ENCODE data around the gene ZNF280B.
"Not testable (repeated sequence)": the region's sequence is repeated elsewhere in the genome, so short reads cannot be mapped to it uniquely, and the experiment has no call there.

The ZNF280B gene

GRCh38 chr22:22462813-22463567 is 45.6 kb downstream of the ZNF280B start:
- no peak for DNase-seq

DNA sequence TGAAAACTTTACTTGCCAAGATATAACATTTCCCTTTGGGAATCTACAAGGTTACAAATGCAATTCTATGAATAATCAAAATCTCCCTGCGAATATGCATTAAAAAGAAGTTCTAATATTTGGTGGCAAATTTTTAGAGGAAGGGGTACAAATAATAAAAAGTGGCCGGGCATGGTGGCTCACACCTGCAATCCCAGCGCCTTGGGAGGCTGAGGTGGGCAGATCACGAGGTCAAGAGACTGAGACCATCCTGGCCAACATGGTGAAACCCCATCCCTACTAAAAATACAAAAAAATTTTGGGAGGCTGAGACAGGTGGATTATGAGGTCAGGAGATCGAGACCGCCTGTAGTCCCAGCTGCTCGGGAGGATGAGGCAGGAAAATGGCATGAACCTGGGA is 47.0 kb downstream of the ZNF280B start:
- DNase-seq = no peak

DNA sequence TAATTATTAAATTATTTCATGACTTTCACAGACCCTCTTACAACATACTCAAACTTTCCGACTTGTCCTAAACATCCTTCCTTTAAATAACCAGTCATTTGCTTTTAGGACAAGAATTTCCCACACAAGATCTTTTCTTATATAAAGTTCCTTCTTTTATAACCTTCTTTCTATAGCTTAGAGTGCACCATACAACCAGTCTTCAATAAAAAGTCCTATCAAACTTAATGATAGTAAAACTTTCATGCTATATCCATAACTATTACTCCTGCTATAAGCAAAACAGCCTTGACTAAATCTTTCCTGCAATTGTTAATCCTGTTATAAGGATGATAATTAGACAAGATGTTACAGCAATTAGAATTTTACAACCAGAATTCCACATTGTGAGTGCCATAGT is 47.4 kb downstream of the ZNF280B start:
- DNase-seq = no peak

DNA sequence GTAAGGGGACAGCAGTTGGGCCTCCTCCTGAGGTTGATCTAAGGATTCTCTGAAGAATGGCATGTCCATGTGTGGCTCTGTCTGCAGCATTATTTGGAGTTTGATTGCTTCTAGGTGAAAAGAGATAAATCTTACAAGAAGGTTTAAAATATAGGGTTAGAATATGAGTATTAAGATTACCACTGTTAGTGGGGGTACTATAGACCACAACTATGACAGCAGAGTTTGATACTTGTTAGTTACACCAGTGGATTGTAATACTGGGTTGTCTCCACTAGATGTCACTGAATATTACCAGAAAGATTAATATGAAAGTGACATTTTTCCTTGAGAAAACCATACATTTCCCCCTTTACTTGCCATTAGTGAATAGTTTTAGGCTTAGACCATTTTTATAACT is 47.9 kb downstream of the ZNF280B start:
- DNase-seq = no peak

DNA sequence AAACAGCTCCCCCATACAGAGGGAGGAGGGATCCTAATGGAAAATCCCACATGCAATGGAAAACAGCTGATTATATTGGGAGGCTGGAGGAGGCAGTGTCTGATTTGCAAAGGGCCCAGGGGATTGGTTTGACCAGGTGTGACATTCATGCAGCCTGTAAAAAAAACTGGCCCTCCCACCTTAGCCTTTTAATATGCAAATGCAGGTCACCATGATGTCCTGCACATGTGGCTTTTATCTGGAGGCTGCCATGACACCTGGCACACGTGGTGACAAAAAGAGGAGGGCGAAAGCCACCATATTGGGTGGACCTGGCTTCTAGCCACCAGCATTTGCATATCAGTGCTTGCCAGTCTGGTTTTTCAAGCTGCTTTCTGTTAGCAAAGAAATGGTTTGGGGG is 48.5 kb downstream of the ZNF280B start:
- no peak for DNase-seq

DNA sequence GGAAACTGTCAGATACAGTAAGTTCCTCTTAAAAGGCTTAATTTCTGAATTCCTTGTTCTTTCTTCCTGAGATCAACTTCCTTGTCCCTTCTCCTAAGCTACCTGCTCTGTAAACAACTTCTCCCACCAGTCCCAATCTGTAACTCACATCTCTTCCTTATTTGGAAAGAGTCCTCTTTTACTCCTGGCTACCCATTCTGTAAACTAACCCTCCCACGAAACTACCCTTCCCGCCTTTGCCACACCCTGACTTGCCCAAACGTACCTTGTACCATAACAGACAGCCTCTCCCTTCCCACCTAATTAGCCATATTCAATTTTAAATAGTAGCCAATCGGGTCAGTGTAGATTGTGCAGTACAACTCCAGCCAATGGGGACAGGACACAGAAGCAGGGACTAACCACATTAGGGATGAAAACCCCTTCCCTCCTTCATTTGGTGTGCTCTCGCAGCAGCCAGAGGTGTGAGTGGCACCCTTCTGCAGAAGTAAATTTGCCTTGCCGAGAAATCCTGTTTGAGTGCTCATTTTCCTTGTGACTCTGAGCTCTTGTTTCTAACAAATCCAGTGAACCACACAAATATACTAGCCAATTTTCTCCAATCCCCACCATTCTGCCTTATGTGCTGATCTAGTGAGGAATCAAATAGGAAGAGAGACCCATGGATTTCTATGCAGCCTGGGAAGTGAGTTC is 49.5 kb downstream of the ZNF280B start:
- DNase-seq = no peak

- DNase-seq = no peak
Observed at GRCh38 chr22:22458387-22458786, 50.2 kb downstream of the ZNF280B start.

DNA sequence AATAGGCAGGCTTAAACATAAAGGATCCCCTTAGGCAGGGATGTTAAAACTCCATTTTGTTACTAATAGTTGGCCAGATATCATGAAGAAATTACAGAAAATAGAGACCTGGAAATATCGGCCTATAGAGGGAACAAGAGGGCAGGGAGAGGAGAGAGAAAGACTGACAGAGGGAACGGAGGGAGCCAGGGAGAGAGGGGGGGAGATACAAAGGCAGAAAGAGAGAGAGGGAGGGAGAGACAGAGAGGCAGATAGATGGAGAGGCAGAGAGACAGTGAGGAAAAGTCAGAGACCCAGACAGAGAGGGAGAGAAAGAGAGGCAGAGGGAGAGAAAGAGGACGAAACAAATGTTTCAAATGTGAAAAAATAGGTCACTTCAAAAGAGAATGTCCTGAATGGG is 53.5 kb downstream of the ZNF280B start:
- DNase-seq = no peak

GRCh38 chr22:22452996-22453686 is 55.4 kb downstream of the ZNF280B start:
- no peak for DNase-seq

- no peak for DNase-seq
Observed at GRCh38 chr22:22452211-22452610, 56.3 kb downstream of the ZNF280B start.

- no peak for DNase-seq
Observed at GRCh38 chr22:22450343-22450839, 58.2 kb downstream of the ZNF280B start.

DNA sequence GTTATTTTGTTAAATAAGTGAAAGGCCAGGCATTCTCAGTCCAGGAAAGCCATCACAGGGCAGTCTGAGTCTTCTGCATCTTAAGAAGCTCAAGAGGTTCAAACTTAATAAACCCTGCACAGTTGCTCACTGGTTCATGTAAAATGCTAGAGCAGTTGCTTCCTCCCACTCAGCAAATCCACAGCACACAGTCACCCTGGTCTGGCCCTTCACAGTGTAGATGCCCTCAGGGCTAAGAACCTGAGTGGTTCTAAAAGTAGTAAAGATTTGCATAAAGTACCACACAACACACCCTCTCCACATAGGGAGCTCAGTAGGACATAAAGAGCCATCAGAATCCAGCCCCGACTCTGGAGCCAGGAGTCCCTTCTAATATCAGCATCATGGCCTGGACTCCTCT is 58.7 kb downstream of the ZNF280B start:
- DNase-seq = no peak

DNA sequence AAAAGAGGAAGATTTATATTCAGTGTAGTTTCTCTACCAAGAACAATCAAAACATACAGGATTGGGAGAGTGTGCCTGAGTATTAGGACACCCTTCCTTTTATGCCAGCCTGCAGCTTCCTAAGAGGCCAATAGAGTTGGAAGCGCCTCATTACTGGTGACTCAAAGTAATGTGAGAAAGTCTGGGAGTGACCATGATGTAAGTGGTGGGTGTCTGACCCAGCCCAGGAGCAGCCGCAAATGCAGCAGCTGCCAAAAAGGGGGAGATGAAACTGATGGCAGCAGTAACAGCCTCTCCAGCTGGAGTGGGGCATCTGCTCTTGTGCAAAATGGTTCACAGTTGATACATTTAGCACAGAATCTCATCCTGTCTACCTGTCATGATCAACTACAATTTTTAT is 62.0 kb downstream of the ZNF280B start:
- DNase-seq = no peak

DNA sequence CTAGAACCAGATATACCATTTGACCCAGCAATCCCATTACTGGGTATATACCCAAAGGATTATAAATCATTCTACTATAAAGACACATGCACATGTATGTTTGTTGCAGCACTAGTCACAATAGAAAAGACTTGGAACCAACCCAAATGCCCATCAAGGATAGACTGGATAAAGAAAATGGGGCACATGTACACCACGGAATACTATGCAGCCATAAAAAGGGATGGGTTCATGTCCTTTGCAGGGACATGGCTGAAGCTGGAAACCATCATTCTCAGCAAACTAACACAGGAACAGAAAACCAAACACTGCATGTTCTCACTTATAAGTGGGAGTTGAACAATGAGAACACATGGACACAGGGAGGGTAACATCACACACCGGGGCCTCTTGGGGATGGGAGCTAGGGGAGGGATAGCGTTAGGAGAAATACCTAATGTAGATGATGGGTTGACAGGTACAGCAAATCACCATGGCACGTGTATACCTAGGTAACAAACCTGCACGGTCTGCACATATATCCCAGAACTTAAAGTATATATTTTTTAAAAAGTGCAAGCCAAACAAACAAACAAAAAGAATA is 64.4 kb downstream of the ZNF280B start:
- DNase-seq = not testable (repeated sequence)

GRCh38 chr22:22442928-22443709 is 65.4 kb downstream of the ZNF280B start:
- no peak for DNase-seq

DNA sequence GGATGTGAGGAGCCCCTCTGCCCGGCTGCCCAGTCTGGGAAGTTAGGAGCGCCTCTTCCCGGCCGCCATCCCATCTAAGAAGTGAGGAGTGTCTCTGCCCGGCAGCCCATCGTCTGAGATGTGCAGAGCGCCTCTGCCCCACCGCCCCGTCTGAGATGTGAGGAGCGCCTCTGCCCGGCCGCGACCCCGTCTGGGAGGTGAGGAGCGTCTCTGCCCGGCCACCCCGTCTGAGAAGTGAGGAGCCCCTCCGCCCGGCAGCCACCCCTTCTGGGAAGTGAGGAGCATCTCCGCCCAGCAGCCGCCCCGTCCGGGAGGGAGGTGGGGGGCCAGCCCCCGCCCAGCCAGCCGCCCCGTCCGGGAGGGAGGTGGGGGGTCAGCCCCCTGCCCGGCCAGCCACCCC is 66.9 kb downstream of the ZNF280B start:
- DNase-seq = not testable (repeated sequence)

DNA sequence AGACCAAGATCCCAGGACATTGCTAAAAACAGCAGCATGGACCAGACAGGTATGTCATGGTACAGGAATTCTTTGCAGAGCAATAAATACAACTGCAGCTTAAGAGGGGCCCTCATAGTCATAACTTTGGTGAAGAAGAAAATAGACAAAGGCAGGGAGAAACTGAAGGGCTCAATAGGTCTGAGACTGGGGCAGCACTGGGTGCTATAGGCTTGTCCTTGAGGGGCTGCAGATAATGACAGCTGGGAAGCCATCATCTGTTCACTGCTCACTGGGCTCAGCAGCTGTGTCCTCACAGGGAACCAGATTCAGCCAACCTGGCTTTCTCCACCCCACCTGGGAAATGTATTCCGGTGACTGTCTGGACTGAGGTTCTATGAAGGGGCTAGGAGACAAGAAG is 68.4 kb downstream of the ZNF280B start:
- DNase-seq = no peak
